Measurements from ENCODE around the gene DSCAM. TPM values are rescaled to one million over a fixed set of nuclear protein-coding genes. Genes with fewer than 3 reads are reported as not detected.

DSCAM gene
- total and polyA plus RNA-seq, 10 of the 15 experiments (the other 5 are each of a cell fraction or from before 2014, with no cell fraction given): not detected

DNA sequence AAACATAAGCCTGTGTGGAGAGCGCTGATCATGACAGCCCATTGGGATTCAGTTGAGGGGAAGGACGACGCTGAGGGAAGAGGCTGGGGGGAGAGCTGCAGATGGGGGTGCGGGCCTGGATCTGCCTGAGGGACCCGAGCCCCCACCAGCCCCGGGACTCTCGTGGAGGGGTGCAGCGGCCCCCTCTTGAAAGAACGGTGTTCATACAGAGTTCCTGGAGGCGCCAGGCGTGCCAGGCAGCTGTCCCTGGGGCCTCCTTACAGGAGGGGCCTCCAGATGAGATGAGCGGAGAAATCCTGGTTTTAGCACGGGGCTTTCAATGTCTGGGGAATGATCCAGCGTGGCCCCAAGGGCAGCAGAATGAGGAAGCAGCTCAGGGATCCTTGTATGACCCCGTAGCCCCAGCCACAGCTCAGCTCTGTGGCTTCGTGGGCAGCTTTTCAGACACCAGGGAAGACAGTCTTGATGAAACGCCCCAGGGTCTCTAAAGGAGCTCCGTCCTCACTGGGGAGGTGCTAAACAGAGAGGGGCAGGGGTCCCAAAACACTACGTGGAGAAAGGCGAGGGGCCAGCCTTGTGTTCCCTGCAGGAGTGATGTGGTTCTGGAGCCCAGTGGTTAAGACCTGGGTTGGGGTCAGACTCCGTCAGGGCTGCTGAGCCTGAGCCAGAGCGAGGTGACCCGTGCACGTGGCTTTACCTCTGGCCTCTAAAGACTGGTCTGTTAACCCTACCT, 7.2 kb upstream of the DSCAM start:
- DNase-seq (ENCODE audit: low read depth, low spot score) (no peak), FAIRE-seq (no peak), ATAC-seq (no peak)
- no TSS peak for BruUV-seq (replicated peaks)
- SMC1A ChIA-PET (ENCODE audit: uncharacterized antibody, unreplicated experiment): no interaction called here
- no peaks in the 10 kb centered on the region for H3K27me3 ChIP-seq (replicated peaks in 1 of 2; ENCODE audit: control insufficient read depth in 2 of 2, insufficient read depth in 2 of 2, low read length in 1 of 2)
- intact Hi-C loops (cut with micrococcal nuclease; ENCODE audit: unreplicated experiment) (no loop called here), in situ Hi-C loops (cut with MboI) (no loop called here)
- H3K36me3 ChIP-seq (ENCODE audit: control insufficient read depth in 2 of 2, insufficient read depth in 2 of 2, low read length in 1 of 2): no peaks in the 10 kb centered on the region
- CTCF ChIA-PET: no interaction called here
- H3K9ac ChIP-seq (ENCODE audit: control insufficient read depth, insufficient read depth, low read length): no peak overlapping the region
- no peak overlapping the region for H3K27ac ChIP-seq (ENCODE audit: control insufficient read depth, insufficient read depth)
- 16% methylated on average over 24 of the region's 24 CpGs for WGBS (ENCODE audit: insufficient coverage, insufficient replicate concordance, low lambda C conversion rate, missing lambda C conversion rate)
- no peak overlapping the region for H3K4me3 ChIP-seq
- no peaks in the 10 kb centered on the region for H3K4me1 ChIP-seq (ENCODE audit: control insufficient read depth, insufficient read depth, low read length)
- POLR2A ChIA-PET: no interaction called here
- RAD21 ChIA-PET (ENCODE audit: unreplicated experiment): no interaction called here
- no peaks in the 10 kb centered on the region for H3K79me2 ChIP-seq (ENCODE audit: control insufficient read depth, insufficient read depth, low read length)
- H2AFZ ChIP-seq (ENCODE audit: control insufficient read depth, low read depth, low read length): no peak overlapping the region
- TF ChIP-seq ZNF622 (IDR thresholded peaks at IDR 0.05): no peak
- H3K9me3 ChIP-seq (replicated peaks; ENCODE audit: control insufficient read depth, insufficient read depth, low read length): no peaks in the 10 kb centered on the region; the same call in 2 of the 3 replicates
- H3K4me2 ChIP-seq (ENCODE audit: control insufficient read depth, insufficient read depth): no peak overlapping the region
- no peaks in the 10 kb centered on the region for H4K20me1 ChIP-seq (ENCODE audit: control insufficient read depth, insufficient read depth)

DNA sequence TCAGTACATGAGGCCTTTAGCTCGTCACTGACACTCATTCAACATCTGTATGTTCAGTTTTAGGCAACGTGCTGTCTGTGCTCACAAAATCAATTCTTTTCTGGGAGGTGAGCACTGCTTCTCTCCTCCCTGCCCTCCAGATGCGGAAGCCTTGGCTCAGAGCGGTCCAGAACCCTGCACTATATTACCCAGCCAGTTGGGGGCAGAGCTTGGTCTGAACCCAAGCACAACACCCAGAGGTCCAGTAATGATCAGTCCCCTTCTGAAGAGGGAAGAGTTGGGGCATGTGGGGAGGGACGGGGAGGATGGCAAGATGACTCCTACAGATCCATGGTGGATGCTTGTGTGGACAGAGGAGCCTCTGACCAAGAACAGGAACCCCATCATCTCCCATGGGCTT, 5.6 kb upstream of the DSCAM start:
- no TSS peak for BruUV-seq (replicated peaks)
- 17% methylated on average over 5 of the region's 5 CpGs for WGBS (ENCODE audit: insufficient coverage, insufficient replicate concordance, low lambda C conversion rate, missing lambda C conversion rate)
- ATAC-seq: no peak

More for the DNA sequence above, 5.6 kb upstream of the DSCAM start:
- H3K79me2 ChIP-seq (ENCODE audit: control insufficient read depth, insufficient read depth, low read length): no peaks in the 10 kb centered on the region
- TF ChIP-seq FOS (IDR thresholded peaks at IDR 0.05; ENCODE audit: borderline replicate concordance, extremely low read depth, insufficient read length) (no peak), FOXK2 (IDR thresholded peaks at IDR 0.05) (no peak), ZZZ3 (IDR thresholded peaks at IDR 0.05; ENCODE audit: control insufficient read depth, insufficient read length, low read depth) (no peak), TCF7 (IDR thresholded peaks at IDR 0.05; ENCODE audit: borderline replicate concordance) (no peak), CREB1 (IDR thresholded peaks at IDR 0.05; ENCODE audit: low read depth) (no peak), MTA2 (IDR thresholded peaks at IDR 0.05; ENCODE audit: low read depth) (no peak), STAT3 (IDR thresholded peaks at IDR 0.05; ENCODE audit: low read depth, low read length) (no peak), ZNF207 (IDR thresholded peaks at IDR 0.05; ENCODE audit: borderline replicate concordance) (no peak), SMARCA5 (IDR thresholded peaks at IDR 0.05) (no peak)
- TF ChIP-seq, protein P1, sequence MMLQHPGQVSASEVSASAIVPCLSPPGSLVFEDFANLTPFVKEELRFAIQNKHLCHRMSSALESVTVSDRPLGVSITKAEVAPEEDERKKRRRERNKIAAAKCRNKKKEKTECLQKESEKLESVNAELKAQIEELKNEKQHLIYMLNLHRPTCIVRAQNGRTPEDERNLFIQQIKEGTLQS (IDR thresholded peaks at IDR 0.05; ENCODE audit: borderline replicate concordance, extremely low read depth, low read depth, low read length): no peak
- TF ChIP-seq, protein P2, sequence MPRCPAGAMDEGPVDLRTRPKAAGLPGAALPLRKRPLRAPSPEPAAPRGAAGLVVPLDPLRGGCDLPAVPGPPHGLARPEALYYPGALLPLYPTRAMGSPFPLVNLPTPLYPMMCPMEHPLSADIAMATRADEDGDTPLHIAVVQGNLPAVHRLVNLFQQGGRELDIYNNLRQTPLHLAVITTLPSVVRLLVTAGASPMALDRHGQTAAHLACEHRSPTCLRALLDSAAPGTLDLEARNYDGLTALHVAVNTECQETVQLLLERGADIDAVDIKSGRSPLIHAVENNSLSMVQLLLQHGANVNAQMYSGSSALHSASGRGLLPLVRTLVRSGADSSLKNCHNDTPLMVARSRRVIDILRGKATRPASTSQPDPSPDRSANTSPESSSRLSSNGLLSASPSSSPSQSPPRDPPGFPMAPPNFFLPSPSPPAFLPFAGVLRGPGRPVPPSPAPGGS (IDR thresholded peaks at IDR 0.05; ENCODE audit: borderline replicate concordance, insufficient read depth, low read depth, low read length, poor library complexity, severe bottlenecking): no peak
- ChIA-PET POLR2A (no interaction called here), CTCF (no interaction called here), RAD21 (ENCODE audit: unreplicated experiment) (no interaction called here), SMC1A (ENCODE audit: uncharacterized antibody, unreplicated experiment) (no interaction called here)
- no peak overlapping the region for H3K4me2 ChIP-seq (ENCODE audit: control insufficient read depth, insufficient read depth)
- no peak overlapping the region for H3K27ac ChIP-seq (ENCODE audit: control insufficient read depth, insufficient read depth)
- H2AFZ ChIP-seq (ENCODE audit: control insufficient read depth, low read depth, low read length): no peak overlapping the region
- H3K4me1 ChIP-seq (ENCODE audit: control insufficient read depth, insufficient read depth, low read length): no peaks in the 10 kb centered on the region
- DNase-seq (ENCODE audit: low read depth, low spot score) (no peak), FAIRE-seq (no peak)
- H4K20me1 ChIP-seq (ENCODE audit: control insufficient read depth, insufficient read depth): no peaks in the 10 kb centered on the region
- H3K9me3 ChIP-seq (replicated peaks; ENCODE audit: control insufficient read depth, insufficient read depth, low read length): no peaks in the 10 kb centered on the region; the same call in 2 of the 3 replicates
- H3K36me3 ChIP-seq (ENCODE audit: control insufficient read depth in 2 of 2, insufficient read depth in 2 of 2, low read length in 1 of 2): no peaks in the 10 kb centered on the region
- in situ Hi-C loops (cut with MboI): no loop called here
- no peaks in the 10 kb centered on the region for H3K27me3 ChIP-seq (replicated peaks in 1 of 2; ENCODE audit: control insufficient read depth in 2 of 2, insufficient read depth in 2 of 2, low read length in 1 of 2)
- no peak overlapping the region for H3K9ac ChIP-seq (ENCODE audit: control insufficient read depth, insufficient read depth, low read length)
- no peak overlapping the region for H3K4me3 ChIP-seq
- intact Hi-C loops (cut with micrococcal nuclease; ENCODE audit: unreplicated experiment): no loop called here

All from GM12878 (cell line).